Measurements from ENCODE around the gene SMYD3. TPM values are rescaled to one million over a fixed set of nuclear protein-coding genes. Genes with fewer than 3 reads are reported as not detected.

The SMYD3 gene
- total and polyA plus RNA-seq, 2 donors (not counting 1 experiment from before 2014, with no cell fraction given) = 9.7 to 37.2 TPM

- ChIA-PET POLR2A (no interaction called here), CTCF (no interaction called here)
- Mint-ChIP-seq H3K27me3 (no peaks in the 10 kb centered on the region), H3K9me3 (ENCODE audit: insufficient read depth) (no peaks in the 10 kb centered on the region), H3K4me1 (no peaks in the 10 kb centered on the region), H3K27ac (no peak overlapping the region), H3K4me3 (no peak overlapping the region)
- WGBS (ENCODE audit: insufficient coverage) = no CpG with 5 or more reads among the region's 4 CpGs
- no peaks in the 10 kb centered on the region for H4K20me1 ChIP-seq (ENCODE audit: control insufficient read depth, insufficient read depth, low read length, poor library complexity, severe bottlenecking)
- no peak overlapping the region for H3K27ac ChIP-seq (ENCODE audit: low read length in 2 of 2)
- no peak overlapping the region for H2AFZ ChIP-seq (ENCODE audit: insufficient read depth, low read depth, low read length, poor library complexity, severe bottlenecking)
- no peaks in the 10 kb centered on the region for H3K36me3 ChIP-seq (replicated peaks in 1 of 2; ENCODE audit: control extremely low read depth in 1 of 2, control insufficient read depth in 1 of 2, extremely low read depth in 1 of 2, insufficient read depth in 2 of 2, low read length in 1 of 2)
- DNase-seq = no peak
- no peak overlapping the region for H3K4me2 ChIP-seq (replicated peaks; ENCODE audit: low read depth, low read length, poor library complexity, severe bottlenecking)
- intact Hi-C loops (cut with micrococcal nuclease) = no loop called here
- TF ChIP-seq EZH2 (IDR thresholded peaks at IDR 0.05; ENCODE audit: borderline replicate concordance, insufficient read depth, low read depth, low read length, poor library complexity, severe bottlenecking) (no peak), CTCF (IDR thresholded peaks at IDR 0.05) (no peak)
- no peaks in the 10 kb centered on the region for H3K9me3 ChIP-seq (ENCODE audit: control extremely low read depth in 1 of 3, control insufficient read depth in 2 of 3, insufficient read depth in 1 of 3, low read length in 2 of 3)
- no peaks in the 10 kb centered on the region for H3K79me2 ChIP-seq (ENCODE audit: control insufficient read depth, insufficient read depth, low read length)
- no peak overlapping the region for H3K4me3 ChIP-seq (ENCODE audit: control extremely low read depth in 1 of 5, extremely low read depth in 1 of 5, insufficient read depth in 1 of 5, low read depth in 2 of 5, low read length in 4 of 5)
- H3K4me1 ChIP-seq (ENCODE audit: control insufficient read depth in 2 of 2, insufficient read depth in 2 of 2, low read length in 2 of 2) = no peaks in the 10 kb centered on the region
- ATAC-seq (ENCODE audit: low read depth) = no peak
- H3K9ac ChIP-seq (ENCODE audit: low read length) = no peak overlapping the region
- no peaks in the 10 kb centered on the region for H3K27me3 ChIP-seq (replicated peaks in 1 of 4; ENCODE audit: control extremely low read depth in 1 of 4, control insufficient read depth in 3 of 4, insufficient read depth in 4 of 4, low read length in 3 of 4)
These were observed 186.8 kb downstream of the SMYD3 start for GRCh38 chr1:246320286-246320685.

GRCh38 chr1:246319083-246319714 is 187.9 kb downstream of the SMYD3 start:
- ChIA-PET POLR2A (no interaction called here), CTCF (no interaction called here)
- H3K27ac ChIP-seq (ENCODE audit: low read length in 2 of 2) = no peak overlapping the region
- H3K36me3 ChIP-seq (replicated peaks in 1 of 2; ENCODE audit: control extremely low read depth in 1 of 2, control insufficient read depth in 1 of 2, extremely low read depth in 1 of 2, insufficient read depth in 2 of 2, low read length in 1 of 2) = no peaks in the 10 kb centered on the region
- H3K4me1 ChIP-seq (ENCODE audit: control insufficient read depth in 2 of 2, insufficient read depth in 2 of 2, low read length in 2 of 2) = no peaks in the 10 kb centered on the region
- H3K9ac ChIP-seq (ENCODE audit: low read length) = no peak overlapping the region
- Mint-ChIP-seq H3K4me3 (no peak overlapping the region), H3K9me3 (ENCODE audit: insufficient read depth) (no peaks in the 10 kb centered on the region), H3K4me1 (no peaks in the 10 kb centered on the region), H3K27ac (no peak overlapping the region), H3K27me3 (no peaks in the 10 kb centered on the region)
- TF ChIP-seq CTCF (IDR thresholded peaks at IDR 0.05) (no peak), EZH2 (IDR thresholded peaks at IDR 0.05; ENCODE audit: borderline replicate concordance, insufficient read depth, low read depth, low read length, poor library complexity, severe bottlenecking) (no peak)
- no CpG with 5 or more reads among the region's 5 CpGs for WGBS (ENCODE audit: insufficient coverage)
- no peaks in the 10 kb centered on the region for H3K27me3 ChIP-seq (replicated peaks in 1 of 4; ENCODE audit: control extremely low read depth in 1 of 4, control insufficient read depth in 3 of 4, insufficient read depth in 4 of 4, low read length in 3 of 4)
- no peak overlapping the region for H2AFZ ChIP-seq (ENCODE audit: insufficient read depth, low read depth, low read length, poor library complexity, severe bottlenecking)
- intact Hi-C loops (cut with micrococcal nuclease) = no loop called here
- H3K9me3 ChIP-seq (ENCODE audit: control extremely low read depth in 1 of 3, control insufficient read depth in 2 of 3, insufficient read depth in 1 of 3, low read length in 2 of 3) = no peaks in the 10 kb centered on the region
- H3K4me3 ChIP-seq (ENCODE audit: control extremely low read depth in 1 of 5, extremely low read depth in 1 of 5, insufficient read depth in 1 of 5, low read depth in 2 of 5, low read length in 4 of 5) = no peak overlapping the region
- DNase-seq (no peak), ATAC-seq (ENCODE audit: low read depth) (no peak)
- H3K79me2 ChIP-seq (ENCODE audit: control insufficient read depth, insufficient read depth, low read length) = no peaks in the 10 kb centered on the region
- no peaks in the 10 kb centered on the region for H4K20me1 ChIP-seq (ENCODE audit: control insufficient read depth, insufficient read depth, low read length, poor library complexity, severe bottlenecking)
- H3K4me2 ChIP-seq (replicated peaks; ENCODE audit: low read depth, low read length, poor library complexity, severe bottlenecking) = no peak overlapping the region
